Kidney glomerular epithelial cell (primary cell): Measurements from ENCODE around the gene CACNA2D4.

ENCODE experiments used
- DNase-seq: peaks from one replicate; lab custom pipeline; 2025; lab: John Stamatoyannopoulos, UW

CACNA2D4 gene

GRCh38 chr12:1870998-1871917 is 47.2 kb downstream of the CACNA2D4 start:
- no peak for DNase-seq

GRCh38 chr12:1870086-1870485 is 48.4 kb downstream of the CACNA2D4 start:
- DNase-seq: no peak

GRCh38 chr12:1869145-1869544 is 49.3 kb downstream of the CACNA2D4 start:
- DNase-seq: no peak

- DNase-seq: no peak
These were observed 53.1 kb downstream of the CACNA2D4 start for GRCh38 chr12:1865284-1865866.

- no peak for DNase-seq
These were observed 53.6 kb downstream of the CACNA2D4 start for GRCh38 chr12:1864867-1865266.

- no peak for DNase-seq
These were observed 54.0 kb downstream of the CACNA2D4 start for GRCh38 chr12:1864456-1864855.

GRCh38 chr12:1863823-1864222 is 54.6 kb downstream of the CACNA2D4 start:
- no peak for DNase-seq

GRCh38 chr12:1862973-1863372 is 55.5 kb downstream of the CACNA2D4 start:
- DNase-seq: no peak

GRCh38 chr12:1859643-1860042 is 58.8 kb downstream of the CACNA2D4 start:
- peak; percentile 28 for DNase-seq

GRCh38 chr12:1858456-1858855 is 60.0 kb downstream of the CACNA2D4 start:
- no peak for DNase-seq

GRCh38 chr12:1857821-1858220 is 60.6 kb downstream of the CACNA2D4 start:
- DNase-seq: no peak

GRCh38 chr12:1857086-1857485 is 61.4 kb downstream of the CACNA2D4 start:
- DNase-seq: no peak

- no peak for DNase-seq
These were observed 63.2 kb downstream of the CACNA2D4 start for GRCh38 chr12:1855241-1855640.

- DNase-seq: no peak
These were observed 64.7 kb downstream of the CACNA2D4 start for GRCh38 chr12:1853716-1854115.

GRCh38 chr12:1852076-1852475 is 66.4 kb downstream of the CACNA2D4 start:
- no peak for DNase-seq

- DNase-seq: no peak
These were observed 67.2 kb downstream of the CACNA2D4 start for GRCh38 chr12:1851151-1851701.

- DNase-seq: no peak
These were observed 69.7 kb downstream of the CACNA2D4 start for GRCh38 chr12:1848745-1849144.

GRCh38 chr12:1848146-1848545 is 70.3 kb downstream of the CACNA2D4 start:
- DNase-seq: no peak

GRCh38 chr12:1847411-1847810 is 71.0 kb downstream of the CACNA2D4 start:
- no peak for DNase-seq

GRCh38 chr12:1846421-1847405 is 71.7 kb downstream of the CACNA2D4 start:
- no peak for DNase-seq

- no peak for DNase-seq
These were observed 72.6 kb downstream of the CACNA2D4 start for GRCh38 chr12:1845886-1846285.

GRCh38 chr12:1845427-1845826 is 73.0 kb downstream of the CACNA2D4 start:
- DNase-seq: no peak
